ENCODE results near the gene MALSU1. TPM values are rescaled to one million over a fixed set of nuclear protein-coding genes. Genes with fewer than 3 reads are reported as not detected.

Gene MALSU1
- total RNA-seq, 4 donors from 2014 or later = 26.2 to 165 (median 50.1) TPM; not detected in 1

DNA sequence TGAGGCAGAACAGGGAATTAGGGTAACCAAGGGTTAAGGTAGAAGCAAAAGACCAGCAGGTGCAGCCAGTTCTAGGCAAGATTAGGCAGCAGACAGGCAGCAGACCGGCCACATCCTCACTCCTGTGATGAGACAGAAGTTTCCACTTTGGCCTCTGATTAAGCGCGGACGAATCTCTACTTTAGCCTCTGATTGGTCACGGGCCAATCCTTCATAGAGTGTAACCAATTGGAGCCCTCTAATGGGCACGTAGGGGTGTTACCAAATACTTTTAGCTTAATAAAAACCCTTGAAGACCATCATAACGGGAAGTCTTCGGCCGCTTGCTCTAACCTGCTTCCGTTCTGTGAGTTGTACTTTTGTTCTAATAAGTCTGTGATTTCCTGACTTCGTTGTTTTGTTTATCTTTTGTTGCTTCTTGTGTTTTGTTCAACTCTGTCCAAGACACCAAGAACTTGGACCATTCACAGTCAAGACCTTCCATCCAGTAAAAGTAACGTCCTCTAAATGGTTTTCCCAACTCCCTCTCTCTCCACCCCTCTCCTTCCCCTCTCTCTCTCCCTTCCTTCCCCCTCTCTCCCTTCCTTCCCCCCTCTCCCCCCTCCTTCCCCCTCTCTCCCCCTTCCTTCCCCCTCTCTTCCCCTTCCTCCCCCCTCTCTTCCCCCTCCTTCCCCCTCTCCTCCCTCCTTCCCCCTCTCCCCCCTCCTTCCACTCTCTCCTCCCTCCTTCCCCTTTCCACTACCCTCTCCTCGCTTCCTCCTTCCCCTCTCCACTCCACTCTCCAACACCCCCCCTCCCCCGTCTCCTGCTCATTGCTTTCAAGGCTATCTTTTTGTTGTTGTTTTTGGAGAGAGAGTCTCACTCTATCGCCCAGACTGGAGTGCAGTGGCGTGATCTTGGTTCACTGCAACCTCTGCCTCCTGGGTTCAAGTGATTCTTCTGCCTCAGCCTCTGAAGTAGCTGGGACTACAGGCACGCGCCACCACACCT lies 13.2 kb upstream of the MALSU1 start:
- 80 to 90% methylated on average over 10 to 18 of the region's 18 CpGs for WGBS, 2 donors (ENCODE audit: low coverage in 1 of 2)
- Histone ChIP-seq H3K4me1 (no peaks in the 10 kb centered on the region), H3K9me3 (no peaks in the 10 kb centered on the region), H3K4me3 (no peak overlapping the region), H3K27me3 (no peaks in the 10 kb centered on the region), H3K36me3 (no peaks in the 10 kb centered on the region), H3K27ac (no peak overlapping the region)
- intact Hi-C loops (cut with DNase I; ENCODE audit: low total_unique reads) = no loop called here
- TF ChIP-seq POLR2AphosphoS5 (IDR thresholded peaks at IDR 0.05) (no peak), EP300 (IDR thresholded peaks at IDR 0.05; ENCODE audit: low read depth) (no peak), POLR2A (IDR thresholded peaks at IDR 0.05) (no peak)
- TF ChIP-seq, protein P1, sequence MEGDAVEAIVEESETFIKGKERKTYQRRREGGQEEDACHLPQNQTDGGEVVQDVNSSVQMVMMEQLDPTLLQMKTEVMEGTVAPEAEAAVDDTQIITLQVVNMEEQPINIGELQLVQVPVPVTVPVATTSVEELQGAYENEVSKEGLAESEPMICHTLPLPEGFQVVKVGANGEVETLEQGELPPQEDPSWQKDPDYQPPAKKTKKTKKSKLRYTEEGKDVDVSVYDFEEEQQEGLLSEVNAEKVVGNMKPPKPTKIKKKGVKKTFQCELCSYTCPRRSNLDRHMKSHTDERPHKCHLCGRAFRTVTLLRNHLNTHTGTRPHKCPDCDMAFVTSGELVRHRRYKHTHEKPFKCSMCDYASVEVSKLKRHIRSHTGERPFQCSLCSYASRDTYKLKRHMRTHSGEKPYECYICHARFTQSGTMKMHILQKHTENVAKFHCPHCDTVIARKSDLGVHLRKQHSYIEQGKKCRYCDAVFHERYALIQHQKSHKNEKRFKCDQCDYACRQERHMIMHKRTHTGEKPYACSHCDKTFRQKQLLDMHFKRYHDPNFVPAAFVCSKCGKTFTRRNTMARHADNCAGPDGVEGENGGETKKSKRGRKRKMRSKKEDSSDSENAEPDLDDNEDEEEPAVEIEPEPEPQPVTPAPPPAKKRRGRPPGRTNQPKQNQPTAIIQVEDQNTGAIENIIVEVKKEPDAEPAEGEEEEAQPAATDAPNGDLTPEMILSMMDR (IDR thresholded peaks at IDR 0.05) = no peak
- in situ Hi-C loops (cut with MboI; ENCODE audit: low pct_ligation_motif_present in 1 of 4, low pct_unique_long_range_greater_than_20kb in 1 of 4, low sequenced_read_pairs in 3 of 4) = no loop called here
- no peak for DNase-seq

DNA sequence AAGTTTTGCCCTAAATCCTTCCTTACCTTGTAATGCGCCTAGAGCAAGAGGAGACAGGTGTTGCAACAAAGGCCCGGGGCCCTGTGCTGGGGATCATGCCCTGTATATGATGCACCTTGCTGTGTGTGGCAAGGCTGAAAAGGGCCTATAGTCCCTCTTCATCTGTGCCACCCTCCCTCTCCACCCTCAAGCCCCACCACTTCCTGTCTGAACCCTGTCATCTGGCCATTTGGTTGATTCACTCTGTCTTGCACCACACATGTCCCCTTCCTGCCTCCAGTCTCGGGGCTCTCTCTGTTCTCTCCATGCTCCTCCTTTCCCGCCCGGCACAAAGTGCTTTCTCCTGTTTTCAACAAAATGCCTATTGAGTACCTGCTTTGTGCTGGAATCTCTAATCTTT lies 11.5 kb upstream of the MALSU1 start:
- Histone ChIP-seq H3K27me3 (no peaks in the 10 kb centered on the region), H3K36me3 (no peaks in the 10 kb centered on the region), H3K9me3 (no peaks in the 10 kb centered on the region), H3K4me3 (no peak overlapping the region), H3K27ac (no peak overlapping the region), H3K4me1 (no peaks in the 10 kb centered on the region)
- in situ Hi-C loops (cut with MboI; ENCODE audit: low pct_ligation_motif_present in 1 of 4, low pct_unique_long_range_greater_than_20kb in 1 of 4, low sequenced_read_pairs in 3 of 4) = no loop called here
- intact Hi-C loops (cut with DNase I; ENCODE audit: low total_unique reads) = no loop called here
- WGBS, 2 donors (ENCODE audit: low coverage in 1 of 2) = 88 to 90% methylated on average over 3 to 5 of the region's 5 CpGs
- no peak for DNase-seq
- TF ChIP-seq POLR2AphosphoS5 (IDR thresholded peaks at IDR 0.05) (no peak), POLR2A (IDR thresholded peaks at IDR 0.05) (no peak), EP300 (IDR thresholded peaks at IDR 0.05; ENCODE audit: low read depth) (no peak)
- TF ChIP-seq, protein P1 (IDR thresholded peaks at IDR 0.05) = no peak

DNA sequence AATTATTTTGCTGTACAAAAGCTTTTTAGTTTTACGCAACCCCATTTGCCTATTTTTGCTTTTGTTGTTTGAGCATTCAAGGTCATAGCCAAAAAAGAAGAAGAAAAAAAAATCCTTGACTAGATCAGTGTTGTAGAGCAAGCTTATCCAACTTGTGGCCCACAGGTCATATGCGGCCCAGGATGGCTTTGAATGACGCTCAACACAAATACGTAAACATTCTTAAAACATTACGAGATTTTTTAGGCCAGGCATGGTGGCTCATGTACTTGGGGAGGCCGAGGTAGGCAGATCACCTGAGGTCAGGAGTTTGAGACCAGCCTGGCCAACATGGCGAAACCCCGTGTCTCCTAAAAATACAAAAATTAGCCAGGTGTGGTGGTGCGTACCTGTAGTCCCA lies 8.1 kb upstream of the MALSU1 start:
- no peaks in the 10 kb centered on the region for H3K27me3 ChIP-seq
- TF ChIP-seq POLR2AphosphoS5 (IDR thresholded peaks at IDR 0.05) (no peak), POLR2A (IDR thresholded peaks at IDR 0.05) (no peak), EP300 (IDR thresholded peaks at IDR 0.05; ENCODE audit: low read depth) (no peak)
- TF ChIP-seq, protein P1 (IDR thresholded peaks at IDR 0.05) = no peak
- no peak for DNase-seq
- intact Hi-C loops (cut with DNase I; ENCODE audit: low total_unique reads) (no loop called here), in situ Hi-C loops (cut with MboI; ENCODE audit: low pct_ligation_motif_present in 1 of 4, low pct_unique_long_range_greater_than_20kb in 1 of 4, low sequenced_read_pairs in 3 of 4) (loop anchor here in 1 of 4 donors (10.0 kb wide), 1 partner anchor 106 kb away; the partner anchor contains the start of gene NUP42)
- no peaks in the 10 kb centered on the region for H3K4me1 ChIP-seq
- H3K36me3 ChIP-seq = no peaks in the 10 kb centered on the region
- 92 to 93% methylated on average over 5 to 9 of the region's 9 CpGs for WGBS, 2 donors (ENCODE audit: low coverage in 1 of 2)
- H3K9me3 ChIP-seq = no peaks in the 10 kb centered on the region
- H3K27ac ChIP-seq = no peak overlapping the region
- H3K4me3 ChIP-seq = no peak overlapping the region

DNA sequence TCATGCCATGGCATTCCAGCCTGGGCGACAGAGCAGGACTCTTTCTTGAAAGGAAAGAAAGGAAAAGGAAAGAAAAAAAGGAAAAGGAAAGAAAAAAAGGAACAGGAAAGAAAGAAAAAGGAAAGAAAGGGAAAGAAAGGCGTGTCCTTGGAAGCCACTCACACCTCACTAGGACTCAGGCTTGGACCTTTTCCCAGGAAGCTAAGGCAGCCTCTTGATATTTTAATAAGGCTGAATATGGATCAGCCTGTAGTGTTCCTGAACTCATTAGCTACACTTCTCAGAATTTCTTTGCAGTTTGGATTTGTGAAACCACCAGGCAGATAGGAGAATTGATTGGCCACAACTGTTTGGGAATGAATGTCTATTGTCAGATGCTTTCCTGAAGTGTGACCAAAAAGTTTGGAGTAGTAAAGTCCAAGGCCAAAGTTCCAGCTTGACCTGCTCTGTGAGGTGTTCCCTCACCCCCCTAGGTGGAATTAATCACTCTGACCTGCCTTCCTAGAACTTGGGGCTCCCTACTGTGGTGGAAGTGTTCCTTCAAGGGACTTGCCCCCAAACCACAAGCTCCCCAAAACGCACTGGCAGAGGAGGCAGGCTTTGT lies 7.1 kb upstream of the MALSU1 start:
- WGBS, 2 donors (ENCODE audit: low coverage in 1 of 2) = 90 to 92% methylated on average over 2 to 3 of the region's 3 CpGs
- H3K27ac ChIP-seq = no peak overlapping the region
- no peak overlapping the region for H3K4me3 ChIP-seq
- TF ChIP-seq, protein P1 (IDR thresholded peaks at IDR 0.05) = no peak
- TF ChIP-seq POLR2AphosphoS5 (IDR thresholded peaks at IDR 0.05) = no peak
- no peak for TF ChIP-seq POLR2A (IDR thresholded peaks at IDR 0.05)
- no peak for TF ChIP-seq EP300 (IDR thresholded peaks at IDR 0.05; ENCODE audit: low read depth)
- H3K27me3 ChIP-seq = no peaks in the 10 kb centered on the region
- no peaks in the 10 kb centered on the region for H3K36me3 ChIP-seq
- DNase-seq = no peak
- H3K9me3 ChIP-seq = no peaks in the 10 kb centered on the region
- intact Hi-C loops (cut with DNase I; ENCODE audit: low total_unique reads) (no loop called here), in situ Hi-C loops (cut with MboI; ENCODE audit: low pct_ligation_motif_present in 1 of 4, low pct_unique_long_range_greater_than_20kb in 1 of 4, low sequenced_read_pairs in 3 of 4) (loop anchor here in 1 of 4 donors (10.0 kb wide), 1 partner anchor 107 kb away; the partner anchor contains the start of gene NUP42)
- H3K4me1 ChIP-seq = no peaks in the 10 kb centered on the region

All from transverse colon (tissue), 4 donors.